ENCODE measurements around the gene ACTR6. TPM values are rescaled to one million over a fixed set of nuclear protein-coding genes. Genes with fewer than 3 reads are reported as not detected.
"Not testable (repeated sequence)": the region's sequence is repeated elsewhere in the genome, so short reads cannot be mapped to it uniquely, and the experiment has no call there.

The ACTR6 gene
- total RNA-seq, 1 donor from 2014 or later = 7.9 TPM

GRCh38 chr12:100186071-100186470 lies 14.5 kb upstream of the ACTR6 start:
- intact Hi-C loops (cut with DNase I) = no loop called here
- no peak for DNase-seq (ENCODE audit: low spot score in 2 of 2)
- peak overlapping the region; percentile 63 to 79 for H3K27ac ChIP-seq
- peaks cover 0 to 13% of the 10 kb centered on the region in 2 donors for H3K4me1 ChIP-seq
- H3K27me3 ChIP-seq = no peaks in the 10 kb centered on the region
- no peaks in the 10 kb centered on the region for H3K9me3 ChIP-seq
- TF ChIP-seq, protein P1, sequence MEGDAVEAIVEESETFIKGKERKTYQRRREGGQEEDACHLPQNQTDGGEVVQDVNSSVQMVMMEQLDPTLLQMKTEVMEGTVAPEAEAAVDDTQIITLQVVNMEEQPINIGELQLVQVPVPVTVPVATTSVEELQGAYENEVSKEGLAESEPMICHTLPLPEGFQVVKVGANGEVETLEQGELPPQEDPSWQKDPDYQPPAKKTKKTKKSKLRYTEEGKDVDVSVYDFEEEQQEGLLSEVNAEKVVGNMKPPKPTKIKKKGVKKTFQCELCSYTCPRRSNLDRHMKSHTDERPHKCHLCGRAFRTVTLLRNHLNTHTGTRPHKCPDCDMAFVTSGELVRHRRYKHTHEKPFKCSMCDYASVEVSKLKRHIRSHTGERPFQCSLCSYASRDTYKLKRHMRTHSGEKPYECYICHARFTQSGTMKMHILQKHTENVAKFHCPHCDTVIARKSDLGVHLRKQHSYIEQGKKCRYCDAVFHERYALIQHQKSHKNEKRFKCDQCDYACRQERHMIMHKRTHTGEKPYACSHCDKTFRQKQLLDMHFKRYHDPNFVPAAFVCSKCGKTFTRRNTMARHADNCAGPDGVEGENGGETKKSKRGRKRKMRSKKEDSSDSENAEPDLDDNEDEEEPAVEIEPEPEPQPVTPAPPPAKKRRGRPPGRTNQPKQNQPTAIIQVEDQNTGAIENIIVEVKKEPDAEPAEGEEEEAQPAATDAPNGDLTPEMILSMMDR (IDR thresholded peaks at IDR 0.05) = no peak
- no peaks in the 10 kb centered on the region for H3K36me3 ChIP-seq
- H3K4me3 ChIP-seq = peak overlapping the region in 1 of 2 donors; percentile 28

DNA sequence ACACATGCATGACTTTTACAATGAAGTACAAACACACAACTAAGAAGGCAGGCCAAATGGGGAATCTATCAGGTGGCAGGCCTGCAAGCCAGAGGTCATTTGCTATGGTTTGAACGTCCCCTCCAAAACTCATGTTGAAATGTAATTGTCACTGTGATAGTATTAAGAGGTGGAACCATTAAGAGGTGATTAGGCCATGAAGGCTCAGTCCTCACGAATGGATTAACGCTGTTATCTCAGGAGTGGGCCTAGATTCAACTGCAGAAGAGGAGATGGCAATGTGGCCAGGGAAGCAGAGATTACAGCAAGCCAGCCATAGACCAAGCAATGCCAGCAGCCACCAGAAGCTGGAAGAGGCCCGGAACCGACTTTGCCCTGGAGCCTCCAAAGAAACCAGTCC lies 13.5 kb upstream of the ACTR6 start:
- Histone ChIP-seq H3K9me3 (no peaks in the 10 kb centered on the region), H3K36me3 (no peaks in the 10 kb centered on the region), H3K27ac (peak overlapping the region in 1 of 2 donors; percentile 1), H3K4me1 (peaks cover 0 to 13% of the 10 kb centered on the region in 2 donors), H3K27me3 (no peaks in the 10 kb centered on the region), H3K4me3 (no peak overlapping the region)
- intact Hi-C loops (cut with DNase I) = no loop called here
- DNase-seq (ENCODE audit: low spot score in 2 of 2) = no peak
- TF ChIP-seq, protein P1 (IDR thresholded peaks at IDR 0.05) = no peak

DNA sequence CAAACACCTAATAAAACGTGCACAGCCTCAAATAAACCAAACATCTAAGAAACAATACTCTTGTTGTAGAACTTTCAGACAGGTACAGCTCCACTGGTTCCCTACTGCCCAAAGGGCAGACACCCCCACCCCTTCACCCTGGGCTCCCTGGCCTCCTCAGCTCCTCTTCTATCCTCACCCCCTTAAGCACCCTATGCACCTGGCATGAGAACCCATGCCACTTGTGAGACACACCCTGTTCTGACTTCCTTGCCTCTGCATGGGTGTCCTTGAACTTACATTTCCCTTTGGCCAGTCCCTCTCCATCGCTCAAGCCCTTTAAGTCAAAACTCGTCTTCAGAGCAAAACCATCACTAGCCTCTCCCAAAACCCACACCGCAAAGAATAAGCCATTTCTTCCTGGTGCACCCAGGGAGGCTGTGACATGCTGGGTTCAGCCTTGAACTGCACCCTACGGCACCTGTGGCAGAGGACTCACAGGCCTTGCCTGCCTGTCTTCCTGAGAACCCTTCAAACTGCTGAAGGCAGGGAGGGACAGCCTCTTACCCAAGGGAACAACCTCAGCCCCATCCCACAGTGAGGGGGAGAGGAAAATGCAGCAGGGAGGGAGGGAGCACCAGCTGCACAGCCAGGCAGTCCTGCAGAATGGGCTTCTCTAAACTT lies 12.6 kb upstream of the ACTR6 start:
- no peak overlapping the region for H3K4me3 ChIP-seq
- no peaks in the 10 kb centered on the region for H3K36me3 ChIP-seq
- TF ChIP-seq, protein P1 (IDR thresholded peaks at IDR 0.05) = no peak
- H3K9me3 ChIP-seq = no peaks in the 10 kb centered on the region
- intact Hi-C loops (cut with DNase I) = no loop called here
- DNase-seq (ENCODE audit: low spot score in 2 of 2) = no peak
- no peak overlapping the region for H3K27ac ChIP-seq
- no peaks in the 10 kb centered on the region for H3K27me3 ChIP-seq
- peaks cover 0 to 13% of the 10 kb centered on the region in 2 donors for H3K4me1 ChIP-seq

DNA sequence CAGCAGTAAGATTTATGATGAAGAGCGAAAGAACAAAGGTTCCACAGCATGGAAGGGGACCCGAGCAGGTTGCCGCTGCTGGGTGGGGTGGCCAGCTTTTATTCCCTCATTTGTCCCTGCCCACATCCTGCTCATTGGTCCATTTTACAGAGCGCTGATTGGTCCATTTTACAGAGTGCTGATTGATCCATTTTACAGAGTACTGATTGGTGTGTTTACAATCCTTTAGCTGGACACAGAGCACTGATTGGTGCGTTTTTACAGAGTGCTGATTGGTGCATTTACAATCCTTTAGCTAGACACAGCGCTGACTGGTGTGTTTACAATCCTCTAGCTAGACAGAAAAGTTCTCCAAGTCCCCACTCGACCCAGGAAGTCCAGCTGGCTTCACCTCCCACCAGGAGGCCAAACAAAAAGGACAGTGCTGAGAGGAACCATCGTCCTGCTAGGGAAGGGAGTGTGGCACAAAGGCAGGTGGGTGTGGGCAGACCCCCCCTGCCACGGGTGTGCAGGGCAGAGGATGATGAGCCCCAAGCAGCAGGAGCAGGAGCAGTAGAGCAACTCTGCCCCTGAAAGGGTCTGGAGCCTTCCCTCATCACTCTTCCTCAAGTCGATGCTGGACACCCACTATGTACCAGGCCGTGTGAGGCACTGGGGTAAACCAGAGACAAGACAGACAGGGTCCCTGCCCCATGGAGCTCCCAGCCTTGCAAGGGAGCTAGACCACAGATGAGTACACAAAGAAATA lies 11.6 kb upstream of the ACTR6 start:
- H3K27me3 ChIP-seq; H3K9me3 ChIP-seq; DNase-seq (ENCODE audit: low spot score in 2 of 2); intact Hi-C loops (cut with DNase I); H3K36me3 ChIP-seq; H3K4me3 ChIP-seq; H3K27ac ChIP-seq: not testable (repeated sequence)
- peaks cover 0 to 13% of the 10 kb centered on the region in 2 donors for H3K4me1 ChIP-seq

DNA sequence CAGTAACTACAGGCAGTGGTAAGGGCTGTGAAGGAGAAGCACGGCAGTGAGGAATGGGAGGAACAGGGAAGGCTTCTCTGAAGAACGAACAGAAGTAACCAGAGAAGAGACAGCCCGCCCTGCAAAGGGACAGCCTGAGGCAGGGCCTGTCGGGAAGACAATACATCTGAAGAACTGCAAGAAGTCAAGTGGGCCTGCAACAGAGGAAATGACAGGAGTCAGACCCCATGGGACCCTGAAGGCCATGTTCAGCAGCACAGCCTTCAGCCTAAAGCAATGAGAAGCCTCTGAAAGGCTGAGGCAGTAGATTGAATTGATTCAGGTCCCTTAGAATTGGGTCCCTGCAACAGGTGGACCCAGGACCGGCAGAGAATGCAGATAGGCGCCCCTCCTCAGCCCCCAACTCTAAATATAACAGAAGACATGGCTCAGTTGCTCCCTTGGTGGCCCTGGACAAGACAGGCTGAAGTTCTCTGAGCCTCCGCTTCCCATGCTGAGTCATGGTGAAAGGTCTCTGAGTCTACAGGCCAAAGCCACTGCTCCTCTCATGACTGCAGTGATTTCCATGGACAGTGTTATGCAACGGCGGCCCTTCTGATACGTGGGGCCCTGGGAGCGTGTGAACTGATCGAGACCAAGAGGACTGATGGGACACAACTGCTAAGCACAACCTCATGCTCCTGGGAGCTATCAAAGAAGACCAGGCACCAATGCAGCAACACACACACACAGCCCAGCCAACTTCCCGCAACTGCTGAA lies 10.8 kb upstream of the ACTR6 start:
- TF ChIP-seq, protein P1 (IDR thresholded peaks at IDR 0.05) = no peak
- Histone ChIP-seq H3K4me1 (peaks cover 0 to 9% of the 10 kb centered on the region in 2 donors), H3K27me3 (no peaks in the 10 kb centered on the region), H3K4me3 (no peak overlapping the region), H3K27ac (no peak overlapping the region), H3K36me3 (no peaks in the 10 kb centered on the region), H3K9me3 (no peaks in the 10 kb centered on the region)
- intact Hi-C loops (cut with DNase I) = no loop called here
- DNase-seq (ENCODE audit: low spot score in 2 of 2) = no peak

DNA sequence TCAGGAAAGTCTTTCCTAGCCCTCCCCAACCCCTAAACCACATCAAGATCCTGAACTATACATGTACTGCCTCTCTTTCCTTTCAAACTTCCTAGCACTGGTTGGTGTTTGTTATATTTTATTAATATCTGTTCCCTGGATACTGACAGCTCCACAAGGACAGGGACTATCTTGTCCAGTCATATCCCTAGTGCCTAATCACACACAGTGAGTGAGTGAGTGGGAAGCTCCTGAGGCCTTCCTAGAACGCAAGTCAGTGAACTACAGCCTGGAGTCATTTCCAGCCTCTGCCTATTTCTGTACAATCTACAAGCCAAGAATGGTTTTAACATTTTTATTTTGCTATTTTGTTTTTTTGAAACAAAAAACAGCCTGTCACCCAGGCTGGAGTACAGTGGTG lies 7.5 kb upstream of the ACTR6 start:
- Histone ChIP-seq H3K4me3 (no peak overlapping the region), H3K27me3 (no peaks in the 10 kb centered on the region), H3K9me3 (no peaks in the 10 kb centered on the region), H3K36me3 (no peaks in the 10 kb centered on the region), H3K4me1 (no peaks in the 10 kb centered on the region), H3K27ac (no peak overlapping the region)
- intact Hi-C loops (cut with DNase I) = no loop called here
- TF ChIP-seq, protein P1 (IDR thresholded peaks at IDR 0.05) = no peak
- DNase-seq (ENCODE audit: low spot score in 2 of 2) = no peak

Data from ascending aorta (tissue), 2 donors.